Naive thymus-derived CD4-positive, alpha-beta T cell (primary cell): ENCODE data around the gene GJA1. TPM values are rescaled to one million over a fixed set of nuclear protein-coding genes. Genes with fewer than 3 reads are reported as not detected.

Experiments
- ATAC-seq: fragments of 150-1000 bp; cut with Tn5 transposase; 2 replicates; pipeline ENCODE4 v1.10.0; 2021; ENCODE audit warnings: mild to moderate bottlenecking, moderate library complexity
- CTCF ChIA-PET: fragments of 350-600 bp; sonication (Branson Sonifier 250); formaldehyde crosslinking; loops from one replicate; lab custom pipeline; 2021; ENCODE audit warnings: antibody characterized with exemption; lab: Charles Lee
- POLR2A ChIA-PET: fragments of 350-600 bp; sonication (Branson Sonifier 250); formaldehyde crosslinking; loops from one replicate; lab custom pipeline; 2021; ENCODE audit warnings: antibody characterized with exemption, inconsistent platforms; lab: Charles Lee
- DNase-seq, 9 donors: peaks; one replicate each; pipeline versions ENCODE4 v3.0.0 to v3.0.0-alpha.2; 2020 to 2022; ENCODE audit warnings: mixed read lengths in 1 of 9
- H3K27ac ChIP-seq: one replicate; pipeline ENCODE4 v1.7.0; 2013; ENCODE audit warnings: mild to moderate bottlenecking, low read depth, low read length, moderate library complexity
- H3K27me3 ChIP-seq, 2 donors: one replicate each; pipeline ENCODE4 v1.7.0; 2013; ENCODE audit warnings: low read length in 2 of 2, mild to moderate bottlenecking in 2 of 2, moderate library complexity in 2 of 2; ENCODE audit not compliant: control insufficient read depth in 2 of 2, insufficient read depth in 2 of 2
- H3K36me3 ChIP-seq, 3 experiments: 1 replicate in 2 of 3; 2 replicates in 1 of 3; pipeline ENCODE4 v1.7.0; 2013; ENCODE audit warnings: low read length in 3 of 3, mild to moderate bottlenecking in 3 of 3, moderate library complexity in 1 of 3; ENCODE audit not compliant: insufficient read depth in 3 of 3, control insufficient read depth in 2 of 3
- H3K4me1 ChIP-seq, 2 donors: one replicate each; pipeline ENCODE4 v1.7.0; 2013; ENCODE audit warnings: low read length in 2 of 2, mild to moderate bottlenecking in 2 of 2, moderate library complexity in 1 of 2; ENCODE audit not compliant: control insufficient read depth in 2 of 2, insufficient read depth in 2 of 2
- H3K4me3 ChIP-seq: 2 replicates; pipeline ENCODE4 v1.7.0; 2013; ENCODE audit warnings: mild to moderate bottlenecking, low read length
- H3K9me3 ChIP-seq, 3 experiments: 1 replicate in 2 of 3; 2 replicates in 1 of 3; pipeline ENCODE4 v1.7.0; 2013; ENCODE audit warnings: low read length in 3 of 3; ENCODE audit not compliant: control insufficient read depth in 2 of 3
- H3K27ac Mint-ChIP-seq, 9 donors: one replicate each; pipeline ENCODE4 v1.8.0; 2020 to 2022; ENCODE audit warnings: mixed read lengths in 9 of 9, mild to moderate bottlenecking in 8 of 9, moderate library complexity in 5 of 9, inconsistent platforms in 2 of 9
- H3K27me3 Mint-ChIP-seq, 5 donors: one replicate each; pipeline ENCODE4 v1.8.0; 2021 to 2022; ENCODE audit warnings: mixed read lengths in 5 of 5, mild to moderate bottlenecking in 1 of 5
- H3K36me3 Mint-ChIP-seq, 5 donors: one replicate each; pipeline ENCODE4 v1.8.0; 2020 to 2022; ENCODE audit warnings: mixed read lengths in 5 of 5, mild to moderate bottlenecking in 3 of 5, inconsistent platforms in 1 of 5
- H3K4me1 Mint-ChIP-seq, 7 donors: one replicate each; pipeline ENCODE4 v1.8.0; 2020 to 2022; ENCODE audit warnings: mixed read lengths in 7 of 7, mild to moderate bottlenecking in 3 of 7, inconsistent platforms in 1 of 7
- H3K4me3 Mint-ChIP-seq, 10 donors: one replicate each; pipeline ENCODE4 v1.8.0; 2020 to 2022; ENCODE audit warnings: mild to moderate bottlenecking in 10 of 10, mixed read lengths in 10 of 10, moderate library complexity in 6 of 10, inconsistent platforms in 2 of 10
- H3K9me3 Mint-ChIP-seq, 11 donors: one replicate each; pipeline ENCODE4 v1.8.0; 2020 to 2022; ENCODE audit warnings: mixed read lengths in 11 of 11, mild to moderate bottlenecking in 4 of 11, inconsistent platforms in 1 of 11, moderate library complexity in 1 of 11
- intact Hi-C, 2 donors: fragments of 100-400 bp; cut with micrococcal nuclease; formaldehyde crosslinking; loops; one replicate each; pipeline ENCODE4 v1.15.1; 2023
- polyA plus RNA-seq, 2 donors: library from polyadenylated mRNA; unstranded; fragments of 300-500 nt; fragmentation: Illumina TruSeq; gene quantifications; one replicate each; pipeline ENCODE4 v1.2.3, GENCODE V29; 2021
- total RNA-seq, 6 experiments: library from RNA in 5 of 6; stranded (reverse) in 5 of 6; gene quantifications; 1 replicate in 5 of 6; 2 replicates in 1 of 6; pipeline ENCODE4 v1.2.3 and lab custom pipeline; 2021 to 2026

Gene GJA1
- total and polyA plus RNA-seq, 7 experiments from 2014 or later, result 0.08 TPM; not detected in 6

- H3K27ac ChIP-seq, result no peak overlapping the region
- no peak overlapping the region for H3K4me3 ChIP-seq
- ChIA-PET CTCF (no interaction called here), POLR2A (no interaction called here)
- ATAC-seq (no peak), DNase-seq (no peak)
- no peak overlapping the region for H3K27ac Mint-ChIP-seq
- intact Hi-C loops, result no loop called here
- no peaks in the 10 kb centered on the region for H3K27me3 ChIP-seq
- no peaks in the 10 kb centered on the region for H3K4me1 ChIP-seq
- no peaks in the 10 kb centered on the region for H3K9me3 ChIP-seq
- no peaks in the 10 kb centered on the region for H3K9me3 Mint-ChIP-seq
- H3K4me1 Mint-ChIP-seq, result peaks cover 0 to 2% (median 0%) of the 10 kb centered on the region in 7 donors
- H3K4me3 Mint-ChIP-seq, result no peak overlapping the region
- H3K27me3 Mint-ChIP-seq, result no peaks in the 10 kb centered on the region
- no peaks in the 10 kb centered on the region for H3K36me3 ChIP-seq
- H3K36me3 Mint-ChIP-seq, result no peaks in the 10 kb centered on the region
Measured at GRCh38 chr6:121492536-121492935, 57.1 kb downstream of the GJA1 start.

GRCh38 chr6:121497970-121498375, 62.5 kb downstream of the GJA1 start:
- intact Hi-C loops, result no loop called here
- CTCF ChIA-PET, result no interaction called here
- ATAC-seq (no peak), DNase-seq (no peak)
- Mint-ChIP-seq H3K36me3 (no peaks in the 10 kb centered on the region), H3K4me3 (no peak overlapping the region), H3K27ac (no peak overlapping the region), H3K4me1 (peaks cover 0 to 4% (median 0%) of the 10 kb centered on the region in 7 donors), H3K9me3 (no peaks in the 10 kb centered on the region), H3K27me3 (peaks cover 0 to 7% (median 0%) of the 10 kb centered on the region in 5 donors)
- Histone ChIP-seq H3K4me1 (no peaks in the 10 kb centered on the region), H3K36me3 (no peaks in the 10 kb centered on the region), H3K4me3 (no peak overlapping the region), H3K9me3 (no peaks in the 10 kb centered on the region), H3K27ac (no peak overlapping the region), H3K27me3 (no peaks in the 10 kb centered on the region)
- POLR2A ChIA-PET, result no interaction called here

DNA sequence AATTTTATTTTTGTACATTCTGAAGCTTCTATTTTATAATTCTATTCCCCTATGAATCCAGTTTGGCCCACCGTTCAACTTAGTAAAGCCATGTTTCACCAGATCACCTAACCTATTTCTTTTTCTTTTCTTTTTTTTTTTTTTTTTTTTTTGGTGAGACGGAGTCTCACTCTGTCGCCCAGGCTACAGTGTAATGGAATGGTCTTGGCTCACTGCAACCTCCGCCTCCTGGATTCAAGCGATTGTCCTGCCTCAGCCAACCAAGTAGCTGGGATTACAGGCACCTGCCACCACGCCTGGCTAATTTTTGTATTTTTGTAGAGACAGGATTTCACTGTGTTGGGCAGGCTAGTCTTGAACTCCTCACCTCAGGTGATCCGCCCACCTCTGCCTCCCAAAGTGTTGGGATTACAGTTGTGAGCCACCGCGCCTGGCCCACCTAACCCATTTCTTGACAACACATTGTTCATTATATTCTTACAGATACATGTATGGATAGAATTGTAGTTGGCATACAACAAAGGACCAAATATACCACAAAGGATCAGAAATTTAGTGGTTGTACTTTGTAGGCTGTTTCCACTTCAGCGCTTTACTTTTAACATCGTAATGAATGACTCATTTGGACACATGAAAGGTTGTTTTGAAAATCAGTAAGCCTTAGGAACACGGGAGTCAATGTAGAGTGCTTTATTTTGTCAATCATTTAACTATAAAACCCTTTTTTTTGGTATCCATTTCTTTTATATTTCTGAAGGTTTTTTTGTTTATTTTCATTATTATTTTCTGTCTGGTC, 63.2 kb downstream of the GJA1 start:
- Mint-ChIP-seq H3K36me3 (no peaks in the 10 kb centered on the region), H3K27me3 (peaks cover 0 to 7% (median 0%) of the 10 kb centered on the region in 5 donors), H3K27ac (no peak overlapping the region), H3K4me1 (peaks cover 0 to 6% (median 3%) of the 10 kb centered on the region in 7 donors), H3K9me3 (no peaks in the 10 kb centered on the region), H3K4me3 (no peak overlapping the region)
- Histone ChIP-seq H3K4me3 (no peak overlapping the region), H3K9me3 (no peaks in the 10 kb centered on the region), H3K27ac (no peak overlapping the region), H3K27me3 (no peaks in the 10 kb centered on the region), H3K4me1 (no peaks in the 10 kb centered on the region), H3K36me3 (no peaks in the 10 kb centered on the region)
- intact Hi-C loops, result no loop called here
- ATAC-seq, result no peak
- POLR2A ChIA-PET, result no interaction called here
- no peak for DNase-seq
- CTCF ChIA-PET, result no interaction called here

Other genes with a start within 250 kb of the GJA1 start
- gene TBC1D32, start 101.2 kb upstream of the GJA1 start, total RNA-seq, result 10 to 100 TPM; 12.5 to 17.7 (median 15.8) TPM
- gene TBC1D32, start 101.2 kb upstream of the GJA1 start, polyA plus RNA-seq, result 1 to 10 TPM; 2.2 to 2.5 TPM